Right atrium auricular region (tissue), 2 donors: ENCODE data around the gene TAS1R1. TPM values are rescaled to one million over a fixed set of nuclear protein-coding genes. Genes with fewer than 3 reads are reported as not detected.

Experiments used
- DNase-seq: peaks from one replicate; pipeline ENCODE4 v3.0.0-alpha.2; 2019; ENCODE audit warnings: low spot score
- H3K27ac ChIP-seq, 2 donors: fragments of 200-600 bp; sonication (generic); 1 replicate in 1 of 2; 2 replicates in 1 of 2; pipeline ENCODE4 v1.5.1; 2016 to 2019
- H3K27me3 ChIP-seq, 2 donors: fragments of 200-600 bp; sonication (generic); one replicate each; pipeline versions ENCODE4 v1.5.1 to v1.6.0; 2017 to 2019
- H3K36me3 ChIP-seq: fragments of 200-600 bp; sonication (generic); one replicate; pipeline ENCODE4 v1.5.1; 2016
- H3K4me1 ChIP-seq, 2 donors: fragments of 200-600 bp; sonication (generic); one replicate each; pipeline versions ENCODE4 v1.5.1 to v1.6.0; 2017 to 2019
- H3K4me3 ChIP-seq, 2 donors: fragments of 200-600 bp; sonication (generic); 1 replicate in 1 of 2; 2 replicates in 1 of 2; pipeline ENCODE4 v1.5.1; 2017 to 2019; ENCODE audit warnings: mild to moderate bottlenecking in 1 of 2, moderate library complexity in 1 of 2
- H3K9me3 ChIP-seq, 2 donors: fragments of 200-600 bp; sonication (generic); one replicate each; pipeline ENCODE4 v1.5.1; 2019
- CTCF ChIP-seq, 2 donors: fragments of 200-600 bp; sonication (generic); IDR thresholded peaks; one replicate each; pipeline ENCODE4 v1.5.1; 2019; ENCODE audit warnings: antibody characterized with exemption in 2 of 2
- total RNA-seq, 2 donors: library from RNA; depleted of rRNA; stranded (reverse); fragments of >200 nt; gene quantifications; one replicate each; pipeline ENCODE4 v1.1.0, GENCODE V29; 2016

TAS1R1 gene
- total RNA-seq, 2 donors from 2014 or later = not detected

- Histone ChIP-seq H3K4me1 (peaks cover 0 to 19% of the 10 kb centered on the region in 2 donors), H3K27ac (no peak overlapping the region), H3K4me3 (no peak overlapping the region), H3K36me3 (no peaks in the 10 kb centered on the region), H3K9me3 (no peaks in the 10 kb centered on the region), H3K27me3 (no peaks in the 10 kb centered on the region)
- TF ChIP-seq CTCF (IDR thresholded peaks at IDR 0.05) = no peak
- no peak for DNase-seq
Observed at GRCh38 chr1:6511056-6511455, 44.1 kb upstream of the TAS1R1 start.

GRCh38 chr1:6511561-6512244, 43.4 kb upstream of the TAS1R1 start:
- Histone ChIP-seq H3K27ac (no peak overlapping the region), H3K9me3 (no peaks in the 10 kb centered on the region), H3K4me3 (no peak overlapping the region), H3K4me1 (peaks cover 0 to 18% of the 10 kb centered on the region in 2 donors), H3K36me3 (no peaks in the 10 kb centered on the region), H3K27me3 (no peaks in the 10 kb centered on the region)
- no peak for DNase-seq
- no peak for TF ChIP-seq CTCF (IDR thresholded peaks at IDR 0.05)

- Histone ChIP-seq H3K36me3 (no peaks in the 10 kb centered on the region), H3K27me3 (no peaks in the 10 kb centered on the region), H3K4me3 (no peak overlapping the region), H3K9me3 (no peaks in the 10 kb centered on the region), H3K4me1 (peaks cover 0 to 11% of the 10 kb centered on the region in 2 donors), H3K27ac (no peak overlapping the region)
- no peak for DNase-seq
- TF ChIP-seq CTCF (IDR thresholded peaks at IDR 0.05) = no peak
Observed at GRCh38 chr1:6512245-6512907, 42.7 kb upstream of the TAS1R1 start.

- Histone ChIP-seq H3K27me3 (no peaks in the 10 kb centered on the region), H3K4me3 (no peak overlapping the region), H3K4me1 (peaks cover 0 to 6% of the 10 kb centered on the region in 2 donors), H3K36me3 (no peaks in the 10 kb centered on the region), H3K27ac (no peak overlapping the region), H3K9me3 (no peaks in the 10 kb centered on the region)
- no peak for TF ChIP-seq CTCF (IDR thresholded peaks at IDR 0.05)
- no peak for DNase-seq
Observed at GRCh38 chr1:6512908-6513280, 42.2 kb upstream of the TAS1R1 start.

- DNase-seq = no peak
- peaks cover 0 to 6% of the 10 kb centered on the region in 2 donors for H3K4me1 ChIP-seq
- H3K27ac ChIP-seq = no peak overlapping the region
- H3K27me3 ChIP-seq = no peaks in the 10 kb centered on the region
- H3K36me3 ChIP-seq = no peaks in the 10 kb centered on the region
- H3K9me3 ChIP-seq = no peaks in the 10 kb centered on the region
- TF ChIP-seq CTCF (IDR thresholded peaks at IDR 0.05) = no peak
- H3K4me3 ChIP-seq = no peak overlapping the region
Observed at GRCh38 chr1:6513320-6513801, 41.7 kb upstream of the TAS1R1 start.
